HEK293 (cell line): ENCODE results near the gene GPR162.

Experiments
- CTCF ChIA-PET: fragments of 350-600 bp; formaldehyde crosslinking; extraction: SDS; loops from one replicate; lab custom pipeline; 2021; ENCODE audit warnings: antibody characterized with exemption; lab: Yijun Ruan, JAX
- POLR2A ChIA-PET: fragments of 300-600 bp; formaldehyde crosslinking; extraction: SDS; loops from one replicate; lab custom pipeline; 2020; ENCODE audit warnings: antibody characterized with exemption, inconsistent platforms; lab: Yijun Ruan, JAX
- H3K27ac ChIP-seq: fragments of 200-500 bp; sonication (Bioruptor generic); 2 replicates; pipeline ENCODE4 v1.5.1; 2014; ENCODE audit warnings: low read depth, low read length, control low read depth, inconsistent platforms; ENCODE audit errors: extremely low read depth
- H3K36me3 ChIP-seq, 2 experiments: fragments of 200-500 bp in 1 of 2; sonication (Bioruptor generic) in 1 of 2; 1 replicate in 1 of 2; 2 replicates in 1 of 2; pipeline ENCODE4 v1.5.1; 2014 to 2017; ENCODE audit warnings: inconsistent platforms in 2 of 2, low read length in 2 of 2; ENCODE audit not compliant: control insufficient read depth in 2 of 2, insufficient read depth in 1 of 2
- H3K4me1 ChIP-seq: fragments of 200-500 bp; sonication (Bioruptor generic); 2 replicates; pipeline ENCODE4 v1.5.1; 2014; ENCODE audit warnings: mild to moderate bottlenecking, low read length, inconsistent platforms; ENCODE audit not compliant: control insufficient read depth, insufficient read depth
- H3K4me3 ChIP-seq: 2 replicates; pipeline ENCODE4 v1.5.1; 2011; ENCODE audit warnings: low read depth, mild to moderate bottlenecking, control low read depth, low read length, moderate library complexity
- H3K9me3 ChIP-seq: fragments of 200-500 bp; sonication (Bioruptor generic); 2 replicates; pipeline ENCODE4 v1.5.1; 2014; ENCODE audit warnings: low read depth, low read length, inconsistent platforms; ENCODE audit not compliant: control insufficient read depth, insufficient read depth
- PRDM10 ChIP-seq: fragments of 450-650 bp; formaldehyde crosslinking; IDR thresholded peaks from 2 replicates; pipeline ENCODE4 v1.5.1; 2016; ENCODE audit warnings: missing biosample characterization, missing genetic modification characterization
- ZNF132 ChIP-seq: fragments of 450-650 bp; formaldehyde crosslinking; IDR thresholded peaks from 2 replicates; pipeline ENCODE4 v1.5.1; 2017; ENCODE audit warnings: missing biosample characterization, missing genetic modification characterization, borderline replicate concordance
- ZNF146 ChIP-seq: fragments of 450-650 bp; formaldehyde crosslinking; IDR thresholded peaks from 2 replicates; pipeline ENCODE4 v1.5.1; 2016; ENCODE audit warnings: missing biosample characterization, missing genetic modification characterization
- ZNF174 ChIP-seq: fragments of 450-650 bp; formaldehyde crosslinking; IDR thresholded peaks from 2 replicates; pipeline ENCODE4 v1.5.0; 2017; ENCODE audit warnings: missing biosample characterization, mild to moderate bottlenecking, missing genetic modification characterization
- ZNF19 ChIP-seq: fragments of 450-650 bp; formaldehyde crosslinking; IDR thresholded peaks from 2 replicates; pipeline ENCODE4; 2016; ENCODE audit warnings: missing biosample characterization, missing genetic modification characterization, low read depth
- ZNF366 ChIP-seq: fragments of 450-650 bp; formaldehyde crosslinking; conservative IDR thresholded peaks from 2 replicates; pipeline ENCODE4 v1.5.1; 2016; ENCODE audit warnings: missing biosample characterization, missing genetic modification characterization
- ZNF426 ChIP-seq: fragments of 450-650 bp; formaldehyde crosslinking; IDR thresholded peaks from 2 replicates; pipeline ENCODE4 v1.5.1; 2017; ENCODE audit warnings: missing biosample characterization, missing genetic modification characterization, mild to moderate bottlenecking, inconsistent platforms, moderate library complexity
- ZNF530 ChIP-seq: fragments of 450-650 bp; formaldehyde crosslinking; IDR thresholded peaks from 2 replicates; pipeline ENCODE4 v1.5.1; 2016; ENCODE audit warnings: low read depth, missing biosample characterization, missing genetic modification characterization
- ZNF580 ChIP-seq: fragments of 450-650 bp; formaldehyde crosslinking; IDR thresholded peaks from 2 replicates; pipeline ENCODE4 v1.5.1; 2016; ENCODE audit warnings: missing biosample characterization, missing genetic modification characterization
- ZNF600 ChIP-seq: fragments of 450-650 bp; formaldehyde crosslinking; IDR thresholded peaks from 2 replicates; pipeline ENCODE4 v1.5.1; 2016; ENCODE audit warnings: missing biosample characterization, missing genetic modification characterization
- ZNF677 ChIP-seq: fragments of 450-650 bp; IDR thresholded peaks from 2 replicates; pipeline ENCODE4 v1.5.0; 2018; ENCODE audit warnings: missing biosample characterization, mild to moderate bottlenecking, missing genetic modification characterization, moderate library complexity
- ZNF837 ChIP-seq: fragments of 450-650 bp; formaldehyde crosslinking; IDR thresholded peaks from 2 replicates; pipeline ENCODE4 v1.5.1; 2016; ENCODE audit warnings: missing biosample characterization, missing genetic modification characterization
- ZSCAN30 ChIP-seq: fragments of 450-650 bp; IDR thresholded peaks from 2 replicates; pipeline ENCODE4 v1.5.1; 2018; ENCODE audit warnings: missing biosample characterization, mild to moderate bottlenecking, missing genetic modification characterization, moderate library complexity
- TF ChIP-seq, protein P1 (sequence below): fragments of 450-650 bp; formaldehyde crosslinking; IDR thresholded peaks from 2 replicates; pipeline ENCODE4 v1.5.1; 2017; ENCODE audit warnings: missing biosample characterization, missing genetic modification characterization

Gene GPR162

GRCh38 chr12:6807170-6807569 lies 14.5 kb upstream of the GPR162 start (continued):
- TF ChIP-seq ZNF580 (tag by site-specific recombination) = no peak
- TF ChIP-seq, all 188 proteins: peak for 5

- H3K36me3 ChIP-seq = no peaks in the 10 kb centered on the region
- POLR2A ChIA-PET = no interaction called here
- H3K4me3 ChIP-seq = no peak overlapping the region
- no peaks in the 10 kb centered on the region for H3K9me3 ChIP-seq
- no peaks in the 10 kb centered on the region for H3K4me1 ChIP-seq
- CTCF ChIA-PET = interaction anchor here (0.7 to 2.5 kb wide), 5 partner anchors 17 to 74 kb away, joined by 3 to 8 read pairs (median 4); no protein-coding TSS in a partner anchor
- H3K27ac ChIP-seq = no peak overlapping the region
- TF ChIP-seq ZNF19 (no peak), ZSCAN30 (tag by site-specific recombination) (no peak)
Observed at GRCh38 chr12:6809056-6809455, 12.6 kb upstream of the GPR162 start.

GRCh38 chr12:6810758-6811157 lies 10.9 kb upstream of the GPR162 start:
- no peaks in the 10 kb centered on the region for H3K9me3 ChIP-seq
- no peak for TF ChIP-seq ZNF837 (tag by site-specific recombination)
- TF ChIP-seq PRDM10 (tag by site-specific recombination) = peak; percentile 69
- 0 out of 2 replicates have a peak, but pooled peaks have one; percentile 49 for TF ChIP-seq ZNF600 (tag by site-specific recombination)
- TF ChIP-seq, all 188 proteins: peak for 2
- CTCF ChIA-PET = interaction anchor here (2.4 kb wide), 1 partner anchor 15 kb away, joined by 13 read pairs; no protein-coding TSS in a partner anchor
- H3K4me3 ChIP-seq = no peak overlapping the region
- H3K27ac ChIP-seq = no peak overlapping the region
- H3K4me1 ChIP-seq = no peaks in the 10 kb centered on the region
- POLR2A ChIA-PET = interaction anchor here (1.7 kb wide), 1 partner anchor 44 kb away, joined by 6 read pairs; no protein-coding TSS in a partner anchor
- H3K36me3 ChIP-seq = no peaks in the 10 kb centered on the region

DNA sequence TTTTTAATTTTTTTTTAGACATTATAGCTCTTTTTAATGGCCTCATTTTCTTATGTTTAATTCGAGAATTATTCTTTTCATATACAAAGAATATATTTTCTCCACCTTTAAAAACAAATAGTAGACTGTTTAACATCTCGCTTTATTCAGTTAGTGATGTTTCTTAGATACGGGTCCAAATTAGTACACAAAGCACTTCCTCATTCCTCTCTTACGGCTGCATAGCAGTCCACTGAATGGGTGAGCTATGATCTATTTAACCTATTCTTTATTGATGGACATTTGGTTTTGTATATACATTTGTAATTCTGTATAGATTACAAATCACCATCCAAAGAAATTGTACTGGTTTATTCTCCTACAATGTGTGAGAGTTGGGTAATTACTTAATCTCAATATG lies 8.3 kb upstream of the GPR162 start:
- no peak overlapping the region for H3K4me3 ChIP-seq
- no peaks in the 10 kb centered on the region for H3K36me3 ChIP-seq
- ChIA-PET CTCF (interaction anchor here (0.6 to 1.3 kb wide), 10 partner anchors 8 to 273 kb away, joined by 3 to 6 read pairs (median 4); partner anchors contain the start of gene MLF2), POLR2A (interaction anchor here (1.0 to 1.8 kb wide), 2 partner anchors 8 to 47 kb away, joined by 4 to 10 read pairs; partner anchors contain the start of genes GPR162 and PTMS)
- TF ChIP-seq ZNF677 (tag by site-specific recombination) (no peak), ZNF530 (no peak), ZNF174 (tag by site-specific recombination) (no peak), ZNF600 (tag by site-specific recombination) (no peak), ZNF146 (tag by site-specific recombination) (no peak), ZNF426 (tag by site-specific recombination) (no peak), ZNF132 (no peak), ZNF580 (tag by site-specific recombination) (no peak), ZNF366 (tag by site-specific recombination) (no peak)
- TF ChIP-seq, protein P1, sequence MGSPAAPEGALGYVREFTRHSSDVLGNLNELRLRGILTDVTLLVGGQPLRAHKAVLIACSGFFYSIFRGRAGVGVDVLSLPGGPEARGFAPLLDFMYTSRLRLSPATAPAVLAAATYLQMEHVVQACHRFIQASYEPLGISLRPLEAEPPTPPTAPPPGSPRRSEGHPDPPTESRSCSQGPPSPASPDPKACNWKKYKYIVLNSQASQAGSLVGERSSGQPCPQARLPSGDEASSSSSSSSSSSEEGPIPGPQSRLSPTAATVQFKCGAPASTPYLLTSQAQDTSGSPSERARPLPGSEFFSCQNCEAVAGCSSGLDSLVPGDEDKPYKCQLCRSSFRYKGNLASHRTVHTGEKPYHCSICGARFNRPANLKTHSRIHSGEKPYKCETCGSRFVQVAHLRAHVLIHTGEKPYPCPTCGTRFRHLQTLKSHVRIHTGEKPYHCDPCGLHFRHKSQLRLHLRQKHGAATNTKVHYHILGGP = no peak
- H3K27ac ChIP-seq = no peak overlapping the region
- H3K4me1 ChIP-seq = no peaks in the 10 kb centered on the region
- H3K9me3 ChIP-seq = no peaks in the 10 kb centered on the region
